Astrocyte (in vitro differentiated cells and primary cell): ENCODE measurements around the gene TRIM14. TPM values are rescaled to one million over a fixed set of nuclear protein-coding genes. Genes with fewer than 3 reads are reported as not detected.

Experiments
- DNase-seq: peaks from one replicate; pipeline ENCODE4 v3.0.0-alpha.2; 2010; ENCODE audit warnings: low read depth
- FAIRE-seq: peaks from 2 replicates; lab custom pipeline; 2011; peaks lifted over from hg19 to GRCh38; lab: Jason Lieb, UNC
- H2AFZ ChIP-seq: 2 replicates; pipeline ENCODE4 v1.6.0; 2012; ENCODE audit warnings: low read depth, low read length, inconsistent platforms
- H3K27ac ChIP-seq: 2 replicates; pipeline ENCODE4 v1.5.1; 2011; ENCODE audit warnings: low read depth, low read length, inconsistent platforms
- H3K27me3 ChIP-seq: 2 replicates; pipeline ENCODE4 v1.6.0; 2011; ENCODE audit warnings: low read length, inconsistent platforms; ENCODE audit not compliant: insufficient read depth
- H3K36me3 ChIP-seq: 2 replicates; pipeline ENCODE4 v1.5.1; 2011; ENCODE audit warnings: low read length, inconsistent platforms; ENCODE audit not compliant: insufficient read depth
- H3K4me1 ChIP-seq: 2 replicates; pipeline ENCODE4 v1.5.1; 2011; ENCODE audit warnings: low read length, inconsistent platforms; ENCODE audit not compliant: insufficient read depth
- H3K4me2 ChIP-seq: 2 replicates; pipeline ENCODE4 v1.6.0; 2012; ENCODE audit warnings: low read length, inconsistent platforms
- H3K4me3 ChIP-seq: 2 replicates; pipeline ENCODE4 v1.5.1; 2011; ENCODE audit warnings: low read depth, mild to moderate bottlenecking, low read length, inconsistent platforms; ENCODE audit not compliant: insufficient read depth
- H3K79me2 ChIP-seq: 2 replicates; pipeline ENCODE4 v1.6.0; 2012; ENCODE audit warnings: mild to moderate bottlenecking, low read length, inconsistent platforms; ENCODE audit not compliant: insufficient read depth
- H3K9ac ChIP-seq: 2 replicates; pipeline ENCODE4 v1.6.0; 2012; ENCODE audit warnings: mild to moderate bottlenecking, low read length, inconsistent platforms
- H3K9me3 ChIP-seq: 2 replicates; pipeline ENCODE4 v1.5.1; 2012; ENCODE audit warnings: low read depth, mild to moderate bottlenecking, low read length, inconsistent platforms; ENCODE audit not compliant: insufficient read depth
- H4K20me1 ChIP-seq: 2 replicates; pipeline ENCODE4 v1.6.0; 2012; ENCODE audit warnings: low read length, inconsistent platforms; ENCODE audit not compliant: insufficient read depth
- H3K27ac Mint-ChIP-seq: one replicate; pipeline ENCODE4 v1.8.0; 2021; ENCODE audit warnings: mild to moderate bottlenecking, mixed read lengths; ENCODE audit not compliant: unreplicated experiment
- H3K27me3 Mint-ChIP-seq: one replicate; pipeline ENCODE4 v1.8.0; 2021; ENCODE audit warnings: low read depth, mixed read lengths; ENCODE audit not compliant: unreplicated experiment
- H3K36me3 Mint-ChIP-seq: one replicate; pipeline ENCODE4 v1.8.0; 2021; ENCODE audit warnings: low read depth, mixed read lengths; ENCODE audit not compliant: unreplicated experiment
- H3K4me1 Mint-ChIP-seq: one replicate; pipeline ENCODE4 v1.8.0; 2021; ENCODE audit warnings: low read depth, mixed read lengths; ENCODE audit not compliant: unreplicated experiment
- H3K4me3 Mint-ChIP-seq: one replicate; pipeline ENCODE4 v1.8.0; 2021; ENCODE audit warnings: mild to moderate bottlenecking, moderate library complexity, mixed read lengths; ENCODE audit not compliant: unreplicated experiment
- H3K9me3 Mint-ChIP-seq: one replicate; pipeline ENCODE4 v1.8.0; 2021; ENCODE audit warnings: mild to moderate bottlenecking, mixed read lengths; ENCODE audit not compliant: unreplicated experiment
- CTCF ChIP-seq: IDR thresholded peaks from 2 replicates; pipeline ENCODE4 v1.5.1; 2011; ENCODE audit warnings: low read depth, mild to moderate bottlenecking, inconsistent platforms, low read length, moderate library complexity; ENCODE audit not compliant: insufficient read depth
- EZH2 ChIP-seq: IDR thresholded peaks from 2 replicates; pipeline ENCODE4 v1.6.1; 2012; ENCODE audit warnings: mild to moderate bottlenecking, low read length, inconsistent platforms; ENCODE audit not compliant: insufficient read depth
- total RNA-seq: library from RNA; stranded (reverse); gene quantifications from 2 replicates; pipeline ENCODE4 v1.2.1, GENCODE V29; 2021

The TRIM14 gene
- total RNA-seq, 1 donor from 2014 or later, result 34.1 TPM

GRCh38 chr9:98085058-98085457 lies 34.0 kb downstream of the TRIM14 start:
- Histone ChIP-seq H3K27me3 (no peaks in the 10 kb centered on the region), H3K9me3 (no peaks in the 10 kb centered on the region), H3K4me3 (no peak overlapping the region), H3K79me2 (no peaks in the 10 kb centered on the region), H3K36me3 (peaks cover 28% of the 10 kb centered on the region), H2AFZ (no peak overlapping the region), H3K4me1 (peaks cover 6% of the 10 kb centered on the region), H3K27ac (no peak overlapping the region), H3K4me2 (no peak overlapping the region), H4K20me1 (no peaks in the 10 kb centered on the region), H3K9ac (no peak overlapping the region)
- Mint-ChIP-seq H3K27me3 (no peaks in the 10 kb centered on the region), H3K9me3 (peaks cover 2% of the 10 kb centered on the region), H3K27ac (no peak overlapping the region), H3K4me3 (no peak overlapping the region), H3K4me1 (peaks cover 14% of the 10 kb centered on the region), H3K36me3 (peaks cover 27% of the 10 kb centered on the region)
- FAIRE-seq (no peak), DNase-seq (no peak)
- TF ChIP-seq CTCF (no peak), EZH2 (no peak)

GRCh38 chr9:98084396-98084795 lies 34.6 kb downstream of the TRIM14 start:
- peaks cover 6% of the 10 kb centered on the region for H3K4me1 ChIP-seq
- H3K4me3 ChIP-seq, result no peak overlapping the region
- no peak overlapping the region for H3K4me2 ChIP-seq
- H3K4me3 Mint-ChIP-seq, result no peak overlapping the region
- H4K20me1 ChIP-seq, result no peaks in the 10 kb centered on the region
- H2AFZ ChIP-seq, result no peak overlapping the region
- H3K27ac ChIP-seq, result no peak overlapping the region
- H3K9ac ChIP-seq, result no peak overlapping the region
- H3K36me3 ChIP-seq, result peaks cover 31% of the 10 kb centered on the region
- no peak overlapping the region for H3K27ac Mint-ChIP-seq
- no peaks in the 10 kb centered on the region for H3K27me3 ChIP-seq
- H3K79me2 ChIP-seq, result no peaks in the 10 kb centered on the region
- no peaks in the 10 kb centered on the region for H3K27me3 Mint-ChIP-seq
- FAIRE-seq (no peak), DNase-seq (no peak)
- H3K9me3 Mint-ChIP-seq, result peaks cover 2% of the 10 kb centered on the region
- H3K36me3 Mint-ChIP-seq, result peaks cover 25% of the 10 kb centered on the region
- TF ChIP-seq CTCF (no peak), EZH2 (no peak)
- peaks cover 14% of the 10 kb centered on the region for H3K4me1 Mint-ChIP-seq
- H3K9me3 ChIP-seq, result no peaks in the 10 kb centered on the region

GRCh38 chr9:98083566-98084183 lies 35.3 kb downstream of the TRIM14 start:
- Histone ChIP-seq H3K79me2 (no peaks in the 10 kb centered on the region), H3K4me1 (peaks cover 6% of the 10 kb centered on the region), H3K4me3 (no peak overlapping the region), H3K36me3 (peaks cover 33% of the 10 kb centered on the region), H3K4me2 (no peak overlapping the region), H3K27ac (no peak overlapping the region), H3K9ac (no peak overlapping the region), H4K20me1 (no peaks in the 10 kb centered on the region), H2AFZ (no peak overlapping the region), H3K9me3 (no peaks in the 10 kb centered on the region), H3K27me3 (no peaks in the 10 kb centered on the region)
- Mint-ChIP-seq H3K4me1 (peaks cover 14% of the 10 kb centered on the region), H3K4me3 (no peak overlapping the region), H3K9me3 (peaks cover 2% of the 10 kb centered on the region), H3K27me3 (no peaks in the 10 kb centered on the region), H3K36me3 (peaks cover 25% of the 10 kb centered on the region), H3K27ac (no peak overlapping the region)
- no peak for FAIRE-seq
- no peak for DNase-seq
- no peak for TF ChIP-seq EZH2
- no peak for TF ChIP-seq CTCF
